Nephron (organoid): ENCODE data around the gene TBC1D22B.

Experiments used
- H3K27ac Mint-ChIP-seq, 3 experiments: 2 replicates each; pipeline ENCODE4 v1.8.0; 2020; ENCODE audit warnings: mixed read lengths in 3 of 3, mild to moderate bottlenecking in 2 of 3, moderate library complexity in 1 of 3
- H3K27me3 Mint-ChIP-seq: 2 replicates; pipeline ENCODE4 v1.8.0; 2021; ENCODE audit warnings: low read depth, mild to moderate bottlenecking, moderate library complexity, mixed read lengths
- H3K36me3 Mint-ChIP-seq: 2 replicates; pipeline ENCODE4 v1.8.0; 2020; ENCODE audit warnings: low read depth, mixed read lengths
- H3K4me1 Mint-ChIP-seq: 2 replicates; pipeline ENCODE4 v1.8.0; 2020; ENCODE audit warnings: mixed read lengths
- H3K4me3 Mint-ChIP-seq, 3 experiments: 2 replicates each; pipeline ENCODE4 v1.8.0; 2020; ENCODE audit warnings: mild to moderate bottlenecking in 3 of 3, mixed read lengths in 3 of 3, moderate library complexity in 2 of 3
- H3K9me3 Mint-ChIP-seq: 2 replicates; pipeline ENCODE4 v1.8.0; 2020; ENCODE audit warnings: mixed read lengths
- CTCF ChIP-seq, 3 experiments: fragments of 200-600 bp; sonication (generic); IDR thresholded peaks; one replicate each; pipeline ENCODE4 v1.5.0; 2021; ENCODE audit warnings: antibody characterized with exemption in 3 of 3; ENCODE audit not compliant: unreplicated experiment in 3 of 3

The TBC1D22B gene

GRCh38 chr6:37273690-37274089 is 16.1 kb downstream of the TBC1D22B start:
- no peak overlapping the region for H3K4me3 Mint-ChIP-seq
- no peak for TF ChIP-seq CTCF (IDR thresholded peaks at IDR 0.05; ENCODE audit: unreplicated experiment in 3 of 3)
- peak overlapping the region in 1 of 3 experiments; percentile 0 for H3K27ac Mint-ChIP-seq
- no peaks in the 10 kb centered on the region for H3K27me3 Mint-ChIP-seq
- H3K9me3 Mint-ChIP-seq, result no peaks in the 10 kb centered on the region
- H3K4me1 Mint-ChIP-seq, result peaks cover 16% of the 10 kb centered on the region
- H3K36me3 Mint-ChIP-seq, result peaks cover 16% of the 10 kb centered on the region

- Mint-ChIP-seq H3K9me3 (no peaks in the 10 kb centered on the region), H3K4me3 (no peak overlapping the region), H3K4me1 (peaks cover 25% of the 10 kb centered on the region), H3K36me3 (peaks cover 18% of the 10 kb centered on the region), H3K27me3 (no peaks in the 10 kb centered on the region), H3K27ac (peak overlapping the region in 2 of 3 experiments; percentile 28 to 48)
- no peak for TF ChIP-seq CTCF (IDR thresholded peaks at IDR 0.05; ENCODE audit: unreplicated experiment in 3 of 3)
Measured at GRCh38 chr6:37275350-37275749, 17.8 kb downstream of the TBC1D22B start.

GRCh38 chr6:37277001-37277409 is 19.4 kb downstream of the TBC1D22B start:
- peak overlapping the region in 2 of 3 experiments; percentile 8 to 12 for H3K27ac Mint-ChIP-seq
- peaks cover 37% of the 10 kb centered on the region for H3K4me1 Mint-ChIP-seq
- no peak overlapping the region for H3K4me3 Mint-ChIP-seq
- no peaks in the 10 kb centered on the region for H3K9me3 Mint-ChIP-seq
- H3K36me3 Mint-ChIP-seq, result peaks cover 21% of the 10 kb centered on the region
- no peak for TF ChIP-seq CTCF (IDR thresholded peaks at IDR 0.05; ENCODE audit: unreplicated experiment in 3 of 3)
- no peaks in the 10 kb centered on the region for H3K27me3 Mint-ChIP-seq

GRCh38 chr6:37279366-37280134 is 22.0 kb downstream of the TBC1D22B start:
- H3K4me3 Mint-ChIP-seq, result no peak overlapping the region
- peaks cover 47% of the 10 kb centered on the region for H3K36me3 Mint-ChIP-seq
- no peaks in the 10 kb centered on the region for H3K9me3 Mint-ChIP-seq
- H3K27me3 Mint-ChIP-seq, result no peaks in the 10 kb centered on the region
- peak overlapping the region in 2 of 3 experiments; percentile 47 to 57 for H3K27ac Mint-ChIP-seq
- TF ChIP-seq CTCF (IDR thresholded peaks at IDR 0.05; ENCODE audit: unreplicated experiment in 3 of 3), result no peak
- H3K4me1 Mint-ChIP-seq, result peaks cover 54% of the 10 kb centered on the region

- no peak overlapping the region for H3K4me3 Mint-ChIP-seq
- TF ChIP-seq CTCF (IDR thresholded peaks at IDR 0.05; ENCODE audit: unreplicated experiment in 3 of 3), result no peak
- H3K36me3 Mint-ChIP-seq, result peaks cover 51% of the 10 kb centered on the region
- no peaks in the 10 kb centered on the region for H3K27me3 Mint-ChIP-seq
- H3K4me1 Mint-ChIP-seq, result peaks cover 54% of the 10 kb centered on the region
- H3K27ac Mint-ChIP-seq, result peak overlapping the region; percentile 42 to 73 (median 58)
- H3K9me3 Mint-ChIP-seq, result no peaks in the 10 kb centered on the region
Measured at GRCh38 chr6:37280162-37280887, 22.8 kb downstream of the TBC1D22B start.
